Gastroesophageal sphincter (tissue), 4 donors: ENCODE data around the gene FGF1. TPM values are rescaled to one million over a fixed set of nuclear protein-coding genes. Genes with fewer than 3 reads are reported as not detected.

Experiments used
- ATAC-seq: fragments of 150-250 bp; one replicate; pipeline ENCODE4 v1.9.1; 2016; ENCODE audit warnings: mild to moderate bottlenecking, moderate library complexity
- H3K27ac ChIP-seq, 4 donors: fragments of 200-600 bp; sonication (generic) in 3 of 4; 1 replicate in 3 of 4; 2 replicates in 1 of 4; pipeline ENCODE4 v1.5.1; 2016 to 2019
- H3K27me3 ChIP-seq: fragments of 200-600 bp; sonication (generic); one replicate; pipeline ENCODE4 v1.5.1; 2019
- H3K36me3 ChIP-seq, 2 donors: fragments of 200-600 bp; sonication (generic); one replicate each; pipeline ENCODE4 v1.5.1; 2019; ENCODE audit warnings: control low read depth in 1 of 2
- H3K4me1 ChIP-seq, 3 donors: fragments of 200-600 bp; sonication (generic); 1 replicate in 2 of 3; 2 replicates in 1 of 3; pipeline ENCODE4 v1.5.1; 2016 to 2019; ENCODE audit warnings: control low read depth in 2 of 3
- H3K4me3 ChIP-seq, 2 donors: fragments of 200-600 bp; sonication (generic); one replicate each; pipeline ENCODE4 v1.5.1; 2019; ENCODE audit warnings: mild to moderate bottlenecking in 1 of 2, moderate library complexity in 1 of 2
- H3K9me3 ChIP-seq, 3 donors: fragments of 200-600 bp; sonication (generic); one replicate each; pipeline ENCODE4 v1.5.1; 2017 to 2019; ENCODE audit warnings: control low read depth in 2 of 3
- CTCF ChIP-seq, 4 experiments: fragments of 200-600 bp in 2 of 4; fragments of 450-650 bp in 2 of 4; sonication (generic) in 1 of 4; IDR thresholded peaks; one replicate each; pipeline ENCODE4 v1.5.1; 2017 to 2019; ENCODE audit warnings: antibody characterized with exemption in 4 of 4, mild to moderate bottlenecking in 2 of 4, moderate library complexity in 2 of 4
- EP300 ChIP-seq: sonication (generic); formaldehyde crosslinking; IDR thresholded peaks from one replicate; pipeline ENCODE4 v1.6.1; 2017; ENCODE audit warnings: antibody characterized with exemption, mild to moderate bottlenecking
- POLR2A ChIP-seq, 2 donors: fragments of 450-650 bp; IDR thresholded peaks; one replicate each; pipeline ENCODE4 v1.6.1; 2017; ENCODE audit warnings: antibody characterized with exemption in 2 of 2, mild to moderate bottlenecking in 2 of 2, moderate library complexity in 1 of 2
- POLR2AphosphoS5 ChIP-seq: sonication (generic); formaldehyde crosslinking; IDR thresholded peaks from one replicate; pipeline ENCODE4 v1.6.1; 2017; ENCODE audit warnings: antibody characterized with exemption
- WGBS, 2 donors: methylation state at CpG; one replicate each; pipeline ENCODE4 v1.1.5; 2018; ENCODE audit warnings: low coverage in 1 of 2; 5-methylcytosine and 5-hydroxymethylcytosine counted together
- total RNA-seq, 4 donors: library from RNA; depleted of rRNA; stranded (reverse); fragments of >200 nt; gene quantifications; one replicate each; pipeline ENCODE4 v1.1.0, GENCODE V29; 2016

Gene FGF1
- total RNA-seq, 4 donors from 2014 or later = 0.16 to 4.2 (median 2.9) TPM

- no peak for ATAC-seq
- no peak for TF ChIP-seq POLR2A (IDR thresholded peaks at IDR 0.05)
- TF ChIP-seq POLR2AphosphoS5 = no peak
- TF ChIP-seq CTCF (IDR thresholded peaks at IDR 0.05) = no peak
- no peak for TF ChIP-seq EP300
- H3K36me3 ChIP-seq = no peaks in the 10 kb centered on the region
- H3K9me3 ChIP-seq = no peaks in the 10 kb centered on the region
- peak overlapping the region in 1 of 4 donors; percentile 20 for H3K27ac ChIP-seq
- H3K4me1 ChIP-seq = peaks cover 0 to 24% (median 3%) of the 10 kb centered on the region in 3 donors
- 57 to 66% methylated on average over 6 of the region's 6 CpGs for WGBS, 2 donors
- H3K27me3 ChIP-seq = no peaks in the 10 kb centered on the region
- H3K4me3 ChIP-seq = peak overlapping the region in 1 of 2 donors; percentile 35
Measured at GRCh38 chr5:142552107-142552506, 133.8 kb downstream of the FGF1 start.

- Histone ChIP-seq H3K9me3 (no peaks in the 10 kb centered on the region), H3K4me1 (peaks cover 0 to 24% (median 3%) of the 10 kb centered on the region in 3 donors), H3K27me3 (no peaks in the 10 kb centered on the region), H3K4me3 (peak overlapping the region in 1 of 2 donors; percentile 35), H3K27ac (peak overlapping the region in 1 of 4 donors; percentile 20), H3K36me3 (no peaks in the 10 kb centered on the region)
- no peak for TF ChIP-seq POLR2AphosphoS5
- no peak for TF ChIP-seq POLR2A (IDR thresholded peaks at IDR 0.05)
- TF ChIP-seq CTCF (IDR thresholded peaks at IDR 0.05) = no peak
- no peak for TF ChIP-seq EP300
- WGBS, 2 donors = 34 to 51% methylated on average over 6 to 26 of the region's 31 CpGs
- peak; percentile 26 for ATAC-seq
Measured at GRCh38 chr5:142551338-142552067, 134.4 kb downstream of the FGF1 start.

- no peak for ATAC-seq
- TF ChIP-seq POLR2A (IDR thresholded peaks at IDR 0.05) (no peak), POLR2AphosphoS5 (no peak), CTCF (IDR thresholded peaks at IDR 0.05) (no peak)
- WGBS, 2 donors = 90 to 100% methylated on average over 1 to 2 of the region's 2 CpGs
- peaks cover 0 to 24% (median 3%) of the 10 kb centered on the region in 3 donors for H3K4me1 ChIP-seq
- H3K36me3 ChIP-seq = no peaks in the 10 kb centered on the region
- H3K27ac ChIP-seq = no peak overlapping the region
- no peaks in the 10 kb centered on the region for H3K9me3 ChIP-seq
- H3K27me3 ChIP-seq = no peaks in the 10 kb centered on the region
- H3K4me3 ChIP-seq = no peak overlapping the region
Measured at GRCh38 chr5:142550471-142550870, 135.4 kb downstream of the FGF1 start.

- no peaks in the 10 kb centered on the region for H3K9me3 ChIP-seq
- H3K27me3 ChIP-seq = no peaks in the 10 kb centered on the region
- no peaks in the 10 kb centered on the region for H3K36me3 ChIP-seq
- ATAC-seq = no peak
- TF ChIP-seq EP300 (no peak), POLR2A (IDR thresholded peaks at IDR 0.05) (no peak)
- 63 to 71% methylated on average over 1 to 2 of the region's 2 CpGs for WGBS, 2 donors
- no peak overlapping the region for H3K4me3 ChIP-seq
- H3K4me1 ChIP-seq = peaks cover 0 to 27% (median 3%) of the 10 kb centered on the region in 3 donors
- H3K27ac ChIP-seq = no peak overlapping the region
Measured at GRCh38 chr5:142549834-142550233, 136.1 kb downstream of the FGF1 start.

GRCh38 chr5:142548739-142549275, 137.1 kb downstream of the FGF1 start:
- TF ChIP-seq EP300 = no peak
- peak; percentile 73 to 90 (median 86) for TF ChIP-seq CTCF (IDR thresholded peaks at IDR 0.05)
- TF ChIP-seq POLR2AphosphoS5 = peak; percentile 53
- TF ChIP-seq POLR2A (IDR thresholded peaks at IDR 0.05) = no peak
- Histone ChIP-seq H3K27me3 (no peaks in the 10 kb centered on the region), H3K4me3 (no peak overlapping the region), H3K36me3 (no peaks in the 10 kb centered on the region), H3K27ac (peak overlapping the region in 2 of 4 donors; percentile 21 to 41), H3K9me3 (no peaks in the 10 kb centered on the region), H3K4me1 (peaks cover 0 to 37% (median 7%) of the 10 kb centered on the region in 3 donors)
- ATAC-seq = peak; percentile 89
- 12 to 13% methylated on average over 3 to 4 of the region's 5 CpGs for WGBS, 2 donors
